A549 treated with ZK216348 at 1 μM for 4 hours (cell line): ENCODE data around the gene TRAF3. TPM values are rescaled to one million over a fixed set of nuclear protein-coding genes. Genes with fewer than 3 reads are reported as not detected.

ENCODE experiments used
- total RNA-seq: library from RNA; stranded (reverse); fragments of 200-300 nt; extraction: Qiagen RNA extraction; gene quantifications from 5 replicates; pipeline ENCODE4 v1.2.3, GENCODE V29; 2022; ENCODE audit warnings: low read depth

TRAF3 gene, protein sequence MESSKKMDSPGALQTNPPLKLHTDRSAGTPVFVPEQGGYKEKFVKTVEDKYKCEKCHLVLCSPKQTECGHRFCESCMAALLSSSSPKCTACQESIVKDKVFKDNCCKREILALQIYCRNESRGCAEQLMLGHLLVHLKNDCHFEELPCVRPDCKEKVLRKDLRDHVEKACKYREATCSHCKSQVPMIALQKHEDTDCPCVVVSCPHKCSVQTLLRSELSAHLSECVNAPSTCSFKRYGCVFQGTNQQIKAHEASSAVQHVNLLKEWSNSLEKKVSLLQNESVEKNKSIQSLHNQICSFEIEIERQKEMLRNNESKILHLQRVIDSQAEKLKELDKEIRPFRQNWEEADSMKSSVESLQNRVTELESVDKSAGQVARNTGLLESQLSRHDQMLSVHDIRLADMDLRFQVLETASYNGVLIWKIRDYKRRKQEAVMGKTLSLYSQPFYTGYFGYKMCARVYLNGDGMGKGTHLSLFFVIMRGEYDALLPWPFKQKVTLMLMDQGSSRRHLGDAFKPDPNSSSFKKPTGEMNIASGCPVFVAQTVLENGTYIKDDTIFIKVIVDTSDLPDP
- total RNA-seq: 20.9 to 25.8 TPM (median 22.6 TPM) in 5 replicates

DNA sequence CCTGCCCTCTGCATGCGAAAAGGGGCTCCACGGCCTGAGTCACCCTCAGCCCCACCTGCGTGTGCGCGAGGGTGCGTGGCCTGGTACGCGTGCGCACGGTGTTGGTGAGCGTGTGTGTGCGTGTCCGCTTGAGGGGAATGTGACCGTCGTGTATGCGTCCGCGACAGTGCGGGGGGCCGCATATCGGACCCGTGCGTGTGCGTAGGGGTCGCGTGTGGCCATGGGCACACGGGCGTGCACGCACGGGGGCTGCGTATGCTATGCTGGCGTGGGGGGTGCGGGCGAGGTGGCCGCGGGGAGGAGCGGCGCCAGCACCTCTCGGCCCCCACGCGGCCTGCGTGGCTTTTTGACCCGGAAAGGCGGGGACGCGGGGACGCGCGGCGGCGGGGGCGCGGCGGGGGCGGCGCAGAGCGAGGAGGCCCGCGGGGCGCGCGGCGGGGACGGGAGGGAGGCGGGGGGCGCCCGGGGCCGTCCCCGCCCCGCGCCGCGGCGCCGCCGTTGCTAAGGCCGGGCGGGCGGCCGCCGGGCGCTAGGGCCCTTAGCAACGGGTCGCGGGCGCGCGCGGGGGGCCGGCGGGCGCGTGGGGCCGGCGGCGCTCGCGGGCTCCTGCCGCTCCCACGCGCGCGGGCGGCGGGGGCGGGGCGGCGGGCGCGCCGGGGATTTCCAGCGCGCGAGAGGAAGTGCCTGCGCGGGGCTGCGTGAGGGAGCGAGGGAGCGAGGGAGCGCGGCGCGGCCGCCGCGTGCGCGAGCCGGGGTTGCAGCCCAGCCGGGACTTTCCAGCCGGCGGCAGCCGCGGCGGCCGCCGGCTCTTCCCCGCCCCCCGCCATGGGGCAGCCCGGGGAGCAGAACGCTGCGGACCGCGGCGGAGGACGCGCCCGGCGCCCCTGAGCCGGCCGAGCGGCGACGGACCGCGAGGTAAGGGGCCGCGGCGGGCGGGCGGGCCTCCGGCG lies at the start of gene TRAF3:
TRAF3 (plus strand) TSS at position 689 of the 950 bp plus-strand sequence. CDS start 92,753 bp downstream, outside the sequence.

DNA sequence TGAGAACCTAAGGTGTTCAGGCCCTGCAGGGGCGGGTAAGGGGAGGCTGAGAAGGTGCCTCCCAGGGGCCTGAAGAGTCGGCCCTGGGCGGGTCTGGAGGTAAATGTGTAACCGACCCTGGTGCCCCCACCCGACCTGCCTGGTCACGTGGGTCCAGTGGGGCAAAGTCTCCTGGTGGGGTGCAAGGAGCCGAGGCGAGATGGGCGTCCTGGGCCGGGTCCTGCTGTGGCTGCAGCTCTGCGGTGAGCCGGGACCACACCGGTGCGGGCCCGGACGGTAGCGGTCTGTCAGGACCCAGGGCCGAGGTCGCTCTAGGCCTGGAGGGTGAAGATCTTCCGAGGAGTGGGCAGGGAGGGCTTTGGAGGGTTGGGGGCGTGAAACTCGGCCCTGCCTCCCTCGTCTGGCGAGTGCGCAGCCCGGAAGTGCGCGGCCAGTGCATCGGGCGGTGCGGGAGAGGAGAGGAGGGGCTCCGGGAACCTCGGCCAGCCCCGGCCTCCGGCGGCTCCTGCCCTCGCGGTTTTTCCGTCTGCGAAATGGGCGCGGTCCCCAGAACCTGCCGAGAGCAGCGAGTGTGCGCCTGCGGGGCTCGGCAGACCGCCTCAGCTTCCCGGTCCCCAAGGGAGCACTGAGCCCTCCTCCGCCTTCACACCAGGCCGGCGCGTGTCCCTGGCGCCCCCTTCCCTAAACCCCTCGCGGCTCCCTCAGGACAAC lies 145.4 kb downstream of the TRAF3 start, which contains the start of gene AMN:
AMN (plus strand) TSS at position 174 of the 711 bp plus-strand sequence; CDS start at position 200, 26 bp downstream.

Other genes with a start within 250 kb of the TRAF3 start
- 19.9 to 34.5 TPM (median 33.2 TPM) in 5 replicates for gene RCOR1, start 184.8 kb upstream of the TRAF3 start, total RNA-seq
- gene AMN, start 145.2 kb downstream of the TRAF3 start, total RNA-seq: 0.21 to 0.55 TPM (median 0.40 TPM) in 5 replicates